NCI-H2227 treated with DMSO at 0.1 percent for 48 hours (cell line): ENCODE measurements around the gene NOTCH4.

ENCODE experiments used
- DNase-seq: peaks from one replicate; lab custom pipeline; 2025; lab: John Stamatoyannopoulos, UW

Gene NOTCH4

DNA sequence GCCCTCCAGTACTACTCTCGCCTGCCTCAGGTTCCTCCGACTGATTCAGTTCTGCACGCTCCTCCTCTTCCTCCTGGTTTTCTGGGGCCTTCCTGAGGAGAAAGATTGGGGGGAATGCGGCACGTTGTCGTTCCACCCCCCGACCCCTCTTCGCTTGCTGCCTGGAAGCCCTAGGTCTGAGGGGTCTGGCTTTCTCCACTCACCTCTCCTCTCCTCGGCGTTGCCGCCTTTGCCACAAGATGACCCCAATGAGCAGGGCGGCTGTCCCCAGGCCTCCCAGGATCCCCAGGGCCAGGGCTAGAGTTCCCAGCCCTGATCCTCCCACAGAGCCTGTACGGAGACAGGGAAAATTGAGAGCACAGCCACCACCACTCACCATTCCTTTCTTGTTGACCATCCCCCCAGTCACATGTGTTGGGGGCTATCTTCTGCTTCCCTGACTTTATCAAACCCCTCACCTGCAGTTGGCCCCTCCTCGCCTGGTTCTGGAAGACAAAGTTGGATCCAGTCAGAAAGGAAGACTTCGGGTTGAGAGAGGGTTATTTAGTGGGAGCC is 42.6 kb downstream of the NOTCH4 start:
- no peak for DNase-seq

DNA sequence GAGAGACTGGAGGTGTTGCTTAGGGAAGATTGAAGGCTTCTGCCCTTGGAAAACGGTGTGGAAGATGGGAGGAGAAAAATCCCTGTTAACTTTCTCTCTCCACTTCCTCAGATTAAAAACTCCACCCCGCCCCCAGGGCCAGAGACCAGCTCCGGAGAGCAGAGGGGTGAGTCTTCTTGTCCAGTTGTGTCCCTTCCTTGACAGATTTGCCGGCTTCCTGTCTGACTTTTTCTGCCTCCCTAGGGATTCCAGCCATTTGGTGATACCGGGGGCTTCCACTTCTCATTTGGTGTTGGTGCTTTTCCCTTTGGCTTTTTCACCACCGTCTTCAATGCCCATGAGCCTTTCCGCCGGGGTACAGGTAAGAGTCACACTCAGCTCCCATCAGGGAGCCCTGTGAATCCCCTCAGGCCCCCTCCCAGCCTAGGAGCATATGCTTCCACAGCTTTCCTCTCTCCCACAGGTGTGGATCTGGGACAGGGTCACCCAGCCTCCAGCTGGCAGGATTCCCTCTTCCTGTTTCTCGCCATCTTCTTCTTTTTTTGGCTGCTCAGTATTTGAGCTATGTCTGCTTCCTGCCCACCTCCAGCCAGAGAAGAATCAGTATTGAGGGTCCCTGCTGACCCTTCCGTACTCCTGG is 44.0 kb downstream of the NOTCH4 start:
- DNase-seq: no peak

DNA sequence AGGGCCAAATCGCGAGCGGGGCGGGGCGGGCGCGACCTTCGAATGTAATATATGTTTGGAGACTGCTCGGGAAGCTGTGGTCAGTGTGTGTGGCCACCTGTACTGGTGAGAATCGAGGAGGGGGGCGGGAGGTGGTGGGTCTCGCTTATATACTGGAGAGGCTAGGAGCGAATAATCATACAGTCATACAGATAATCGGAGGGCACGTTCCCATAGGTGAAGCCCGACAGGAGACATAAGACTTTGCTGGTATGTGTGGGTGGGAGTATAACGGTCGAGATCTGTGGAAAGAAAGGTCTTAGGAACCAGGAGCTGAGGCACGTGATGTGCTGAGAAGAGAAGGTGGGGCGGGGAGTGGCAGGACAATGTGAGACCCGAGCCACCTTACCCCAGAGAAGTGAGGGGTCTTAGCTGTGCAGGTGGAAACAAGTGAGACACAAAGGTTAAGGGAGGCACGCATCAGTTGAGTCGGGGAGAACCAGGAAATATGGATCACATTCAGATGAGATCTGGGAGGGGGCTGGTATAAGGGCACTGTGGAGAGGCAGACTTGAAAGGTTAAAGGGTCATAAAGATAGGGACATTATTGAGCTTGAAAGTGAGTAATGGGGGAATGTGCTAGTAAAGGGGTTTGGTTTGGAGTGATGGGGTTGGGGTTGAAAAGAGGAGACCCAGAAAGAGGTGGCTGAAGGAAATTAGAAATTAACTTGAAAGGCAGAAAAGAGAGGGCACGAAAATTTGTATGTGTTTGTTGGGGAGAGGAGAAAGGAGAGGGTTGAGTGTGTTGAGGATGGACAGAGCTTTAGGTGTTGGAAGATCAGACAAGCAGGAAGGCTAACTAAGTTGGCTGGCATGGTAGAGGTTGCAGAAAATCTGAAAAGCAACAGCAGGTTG is 45.1 kb downstream of the NOTCH4 start:
- no peak for DNase-seq

DNA sequence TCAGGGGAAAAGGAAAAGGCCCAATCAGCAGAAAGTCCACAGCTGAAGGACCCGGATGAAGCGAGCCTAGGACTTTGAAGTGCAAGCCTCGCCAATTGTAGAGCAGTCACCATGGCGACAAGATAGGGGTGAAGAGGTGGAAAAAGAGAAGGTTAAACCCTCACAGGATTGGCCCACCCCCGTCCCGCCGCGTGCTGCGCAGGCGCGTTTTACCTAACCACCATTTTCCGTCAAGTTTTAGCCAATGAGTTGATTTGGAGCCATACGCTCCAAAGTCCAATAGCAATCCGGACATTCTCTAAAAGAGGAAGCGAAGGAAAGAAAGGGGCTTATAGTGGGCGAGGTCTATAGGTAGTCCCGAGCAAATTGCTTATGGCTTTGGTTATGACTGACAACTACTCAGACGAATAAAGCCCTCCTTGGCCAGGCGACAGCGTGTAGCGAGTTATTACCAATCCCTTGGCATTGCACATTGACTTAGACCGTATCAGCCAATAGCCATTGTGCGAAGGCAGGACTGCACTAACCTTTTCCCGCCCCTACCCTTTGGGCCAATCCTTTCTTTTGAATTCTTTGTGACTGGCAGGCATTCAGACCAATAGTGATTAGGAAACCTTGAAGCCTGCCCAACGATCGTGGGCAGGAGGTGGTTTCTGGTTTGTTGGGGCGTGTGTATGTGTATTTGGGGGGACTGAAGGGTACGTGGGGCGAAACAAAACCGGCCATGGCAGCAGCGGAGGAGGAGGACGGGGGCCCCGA is 45.9 kb downstream of the NOTCH4 start, which contains the start of gene RNF5:
Gene RNF5 (plus strand): TSS at position 618 of the 759 bp plus-strand sequence. CDS start 107 bp downstream, at position 725.
- peak; percentile 100 for DNase-seq

DNA sequence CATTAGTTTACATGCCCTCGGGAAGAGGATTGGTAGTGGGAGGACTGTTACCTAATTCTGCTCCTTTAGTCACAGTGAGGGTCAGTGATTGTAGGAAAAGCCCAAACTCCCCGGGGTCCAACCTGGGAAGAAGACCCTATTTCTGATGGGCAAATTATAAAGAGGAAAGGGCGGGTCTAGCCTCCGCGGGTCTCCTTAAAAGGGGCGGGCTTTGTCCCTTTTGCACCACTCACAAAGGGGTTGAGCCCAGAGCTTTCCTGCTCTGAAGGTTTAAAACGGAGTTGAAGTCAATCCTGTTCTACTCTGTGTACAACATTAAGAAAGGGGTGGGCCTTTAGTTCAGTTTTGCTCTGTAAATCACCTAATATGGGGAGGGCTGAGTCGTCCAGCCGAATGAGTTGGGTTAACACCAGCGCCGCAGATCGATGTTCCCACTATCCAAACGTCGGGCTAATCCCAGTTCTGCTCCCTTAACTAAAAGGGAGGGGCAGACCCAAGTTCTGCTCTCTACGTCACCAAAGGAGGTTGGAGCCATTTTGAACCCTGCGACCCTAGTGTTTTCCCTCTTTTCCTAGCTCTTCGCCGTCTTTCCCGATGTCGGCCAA is 46.6 kb downstream of the NOTCH4 start:
- DNase-seq: no peak

DNA sequence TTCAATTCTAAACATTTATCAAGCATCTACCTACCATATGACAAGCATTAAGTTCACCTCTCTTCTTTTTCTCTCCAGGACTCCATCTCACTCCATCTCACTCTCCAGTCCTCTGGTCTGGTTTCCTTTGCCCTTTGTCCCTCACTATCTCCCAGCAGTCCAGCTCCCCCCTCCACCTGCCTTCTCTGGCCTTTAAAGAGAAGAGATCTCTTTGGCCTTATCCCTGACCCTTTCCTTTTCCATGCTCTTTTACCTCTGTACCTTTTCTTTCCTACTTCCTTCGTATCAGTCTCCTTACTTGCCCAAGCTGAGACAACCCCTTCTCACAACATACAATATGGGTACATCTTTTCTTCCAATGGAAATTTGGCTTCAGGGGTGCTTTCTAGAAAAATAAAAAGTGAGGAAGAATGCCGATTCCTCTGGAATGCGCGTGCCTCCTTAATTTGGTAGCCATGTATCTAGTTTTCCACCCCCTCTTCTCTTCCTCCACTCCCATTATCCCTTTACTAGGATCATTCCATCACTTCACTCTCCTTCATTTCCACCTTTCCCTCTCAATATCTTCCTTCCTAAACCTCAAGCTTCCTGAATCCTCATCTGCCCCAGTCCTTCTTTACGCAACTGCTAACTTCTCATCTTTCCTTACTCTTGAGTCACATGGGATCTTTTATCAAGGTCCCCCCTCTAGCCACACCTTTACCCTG is 47.2 kb downstream of the NOTCH4 start:
- peak; percentile 57 for DNase-seq

DNA sequence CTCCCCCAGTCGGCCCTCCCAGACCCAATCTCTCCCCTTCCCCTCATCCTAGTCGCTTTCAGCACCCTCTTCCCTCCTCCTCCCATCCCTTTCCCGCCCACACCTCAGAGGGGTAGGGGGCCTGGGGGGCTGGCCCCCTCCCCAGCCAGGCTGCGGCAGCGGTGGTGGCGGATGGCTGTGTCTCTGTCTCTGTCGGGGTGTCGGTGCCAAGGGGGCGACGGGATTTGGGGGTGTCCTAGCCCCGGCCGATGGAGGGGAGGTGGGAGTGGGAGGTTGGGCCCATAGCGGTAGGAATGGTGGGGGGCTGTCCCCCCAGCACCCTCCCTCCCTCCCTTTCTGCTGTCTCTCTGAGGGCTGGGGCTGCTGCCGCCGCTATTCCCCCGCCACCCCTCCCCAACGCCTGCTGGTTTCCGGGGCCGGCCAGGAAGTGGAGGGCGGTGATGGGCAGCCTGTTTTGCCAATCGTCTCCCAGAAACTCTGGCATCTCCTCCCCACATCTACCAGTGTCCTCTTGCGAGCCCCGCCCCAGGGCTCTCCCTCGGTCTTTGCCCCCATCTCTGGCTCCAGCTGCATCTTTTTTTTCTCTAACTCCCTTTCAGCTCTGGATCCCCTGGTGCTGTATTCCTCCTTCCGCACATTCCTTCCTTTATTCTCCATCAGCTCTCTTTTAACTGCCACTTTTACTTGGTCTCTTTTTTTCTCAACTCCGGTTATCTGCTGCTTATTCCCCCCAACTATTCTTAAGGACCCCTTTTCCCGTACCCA is 48.0 kb downstream of the NOTCH4 start, which contains the start of gene AGPAT1:
Gene AGPAT1 (minus strand): TSS at position 374 of the 765 bp plus-strand sequence. CDS start 4,588 bp downstream, outside the sequence.
- DNase-seq: peak; percentile 94

DNA sequence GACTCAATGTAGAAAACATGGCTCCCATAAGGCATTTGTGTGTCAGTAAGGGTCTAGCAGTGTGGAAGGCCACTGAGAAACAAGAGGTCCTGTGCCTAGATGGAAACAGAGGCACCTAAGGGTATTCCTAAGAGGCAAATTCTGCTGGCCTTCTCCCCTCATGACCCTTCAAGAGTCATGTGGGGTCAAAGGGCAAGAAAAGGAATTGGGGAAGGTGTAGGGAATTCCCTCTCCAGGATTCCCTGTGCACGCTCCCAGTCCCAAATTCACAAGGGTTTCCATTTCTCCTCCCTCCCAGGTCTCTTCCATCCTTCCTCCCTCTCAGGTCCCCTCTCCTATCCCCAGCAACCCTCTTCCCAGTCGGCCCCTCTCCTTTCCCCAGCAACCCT is 48.6 kb downstream of the NOTCH4 start:
- DNase-seq: no peak

DNA sequence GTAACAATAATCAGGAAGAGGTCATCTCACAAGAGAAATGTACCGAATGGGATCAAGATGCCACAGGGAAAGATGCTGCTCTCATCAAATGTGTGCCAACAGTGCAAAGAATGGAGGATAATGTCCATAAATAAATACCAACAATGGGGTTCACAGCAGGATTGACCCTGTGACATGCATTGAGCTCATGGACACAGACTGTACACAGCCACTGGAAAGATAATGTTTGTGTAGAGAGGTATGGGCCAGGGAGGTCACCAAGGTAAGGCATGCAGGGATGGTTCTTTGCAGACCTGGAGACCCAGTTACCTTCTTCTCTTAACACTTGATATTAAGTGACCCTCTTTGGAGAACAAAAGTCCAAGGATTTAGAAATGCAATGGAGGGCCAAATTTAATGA is 49.5 kb downstream of the NOTCH4 start:
- DNase-seq: no peak

DNA sequence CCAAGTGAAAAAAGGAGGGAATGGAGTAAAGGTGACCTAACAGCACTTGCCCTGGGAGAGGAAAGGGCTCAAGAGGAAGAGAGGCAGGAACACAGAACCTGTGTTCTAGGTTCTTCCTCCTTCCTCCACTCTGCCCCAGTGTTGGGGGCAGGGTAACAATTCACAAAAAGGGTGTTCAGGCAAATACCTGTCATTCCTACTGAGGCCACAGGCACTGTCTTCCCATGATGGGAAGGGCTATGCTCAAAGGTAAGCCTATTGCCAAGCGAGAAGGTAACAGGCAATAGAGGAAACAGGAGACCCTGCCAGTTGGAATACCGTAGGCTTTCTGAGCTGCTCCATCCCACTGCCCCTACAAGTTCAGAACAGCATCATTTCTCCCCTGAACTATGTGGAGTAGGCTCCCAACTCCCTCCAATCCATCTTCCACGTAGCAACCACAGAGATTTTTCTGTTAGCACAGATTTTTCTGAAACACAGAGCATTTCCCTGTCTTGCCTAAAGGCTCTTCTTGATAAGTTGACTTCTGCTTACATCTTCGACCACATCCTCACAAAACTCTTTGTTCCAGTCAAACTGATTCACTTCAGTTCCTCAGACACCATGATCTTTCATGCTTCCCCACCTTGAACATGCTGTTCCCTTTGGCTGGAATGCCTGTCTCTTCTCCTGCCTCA is 50.7 kb downstream of the NOTCH4 start:
- no peak for DNase-seq

DNA sequence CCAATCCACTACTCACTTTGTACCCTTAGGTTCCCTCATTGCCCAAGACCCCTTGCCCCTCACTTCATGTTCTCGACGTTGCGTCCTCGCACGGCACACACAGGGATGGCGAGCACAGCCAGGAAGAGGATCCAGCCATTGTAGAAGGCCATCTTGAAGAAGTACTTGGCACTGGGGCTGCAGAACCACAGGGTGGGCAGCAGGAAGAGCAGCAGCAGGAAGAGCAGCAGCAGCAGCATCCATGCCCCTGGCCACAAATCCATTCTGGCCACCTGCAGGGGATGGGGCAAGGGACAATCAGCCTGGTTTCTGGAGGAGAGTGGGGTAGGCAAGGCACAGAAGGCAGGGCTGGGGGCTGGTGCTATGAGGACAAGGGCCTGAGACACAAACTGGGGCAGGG is 52.6 kb downstream of the NOTCH4 start:
- no peak for DNase-seq

DNA sequence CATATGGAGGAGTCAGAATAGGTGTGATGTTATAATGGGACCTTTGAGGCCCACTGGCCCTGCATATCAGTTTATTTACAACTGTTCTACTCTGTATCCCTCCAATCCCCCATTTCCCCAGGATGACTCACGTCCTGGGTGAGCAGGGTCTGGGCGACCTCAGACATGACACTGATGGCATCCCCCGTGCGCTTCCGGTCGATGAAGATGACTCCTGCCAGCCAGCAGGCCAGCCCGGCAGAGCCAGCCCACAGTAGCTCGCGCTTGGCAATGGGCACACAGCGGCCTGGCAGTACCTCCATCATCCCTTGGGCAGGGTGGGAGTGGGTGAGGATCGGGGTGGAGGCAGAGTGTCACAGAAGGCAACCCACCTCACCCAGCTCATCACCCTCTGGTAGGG is 53.6 kb downstream of the NOTCH4 start:
- DNase-seq: no peak

DNA sequence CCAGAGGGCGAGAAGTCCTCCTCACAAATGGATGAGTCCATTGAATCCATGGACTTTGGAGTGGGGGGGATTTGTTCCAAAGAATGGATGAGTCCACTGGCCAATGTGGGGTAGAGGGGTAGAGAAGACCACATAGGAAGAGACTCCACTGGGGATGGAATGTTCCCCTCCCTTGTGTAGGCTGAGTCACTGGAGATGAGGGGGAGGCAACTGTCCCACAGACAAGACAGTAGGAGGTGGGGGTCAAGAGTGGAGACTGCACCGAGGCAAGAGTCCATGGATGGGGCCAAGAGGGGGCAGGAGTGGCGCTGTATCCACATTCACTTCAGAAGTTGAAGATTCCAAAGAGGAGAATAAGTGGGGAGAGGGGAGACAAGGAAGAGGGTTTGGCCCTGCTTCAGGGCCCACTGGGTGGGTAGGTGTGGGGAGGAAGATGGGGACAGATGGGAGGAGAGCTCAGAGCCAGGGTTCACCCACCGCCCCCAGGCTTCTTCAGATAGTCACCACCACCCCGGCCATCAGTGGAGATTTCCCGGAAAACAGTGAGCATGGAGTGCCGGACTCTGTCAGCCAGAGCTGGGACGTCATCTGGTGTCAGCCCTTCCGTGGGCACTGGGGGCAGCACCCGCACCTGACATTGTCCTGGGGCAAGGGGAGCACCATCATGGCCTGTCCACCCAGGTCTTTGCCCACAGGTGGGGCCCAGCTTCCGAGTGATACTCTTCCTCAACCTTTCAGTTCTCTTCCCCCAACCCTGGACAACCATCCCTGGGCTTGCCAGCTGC is 54.9 kb downstream of the NOTCH4 start:
- DNase-seq: no peak

DNA sequence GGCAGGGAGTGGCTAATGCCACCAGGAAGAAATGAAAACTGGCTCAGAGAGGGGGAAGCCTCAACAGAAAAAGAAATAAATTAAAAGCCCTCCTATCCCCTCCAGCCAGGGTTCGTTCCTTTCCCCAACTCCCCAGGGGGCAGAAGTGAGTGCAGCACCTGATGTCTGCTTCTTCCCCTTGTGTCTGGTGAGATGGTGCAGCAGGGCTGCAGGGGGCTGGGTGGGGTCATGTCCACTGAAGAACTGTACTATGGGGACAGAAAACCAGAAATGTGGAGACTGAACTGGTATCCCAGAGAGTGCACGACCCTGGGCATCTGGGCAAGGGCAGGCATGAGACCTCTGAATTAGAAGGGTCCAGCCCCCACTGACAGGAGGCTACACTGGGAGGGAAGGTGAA is 55.5 kb downstream of the NOTCH4 start:
- DNase-seq: no peak

DNA sequence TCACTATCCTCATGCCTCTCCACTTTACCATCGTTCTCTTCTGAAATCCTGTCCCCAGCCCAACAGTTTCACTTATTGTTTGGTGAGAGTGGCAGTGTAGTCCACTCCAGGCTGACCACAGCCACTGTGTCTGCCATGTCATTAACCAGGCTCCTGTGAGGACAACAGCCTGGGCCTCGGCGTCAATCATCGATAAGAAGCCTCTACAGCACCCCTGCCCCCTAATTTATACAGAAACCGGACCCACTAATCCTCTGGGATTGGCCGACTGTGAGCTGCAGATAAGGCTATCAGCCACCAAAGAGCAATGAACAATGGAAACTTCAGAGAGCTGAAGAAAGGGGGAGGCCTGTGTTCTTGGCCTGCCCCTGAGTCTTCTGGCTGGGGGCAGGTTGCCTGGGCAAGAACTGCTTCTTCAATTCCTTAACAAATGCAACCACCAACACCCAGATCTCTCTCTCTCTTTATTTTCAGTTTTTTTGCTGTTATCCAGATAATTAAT is 56.1 kb downstream of the NOTCH4 start:
- no peak for DNase-seq

DNA sequence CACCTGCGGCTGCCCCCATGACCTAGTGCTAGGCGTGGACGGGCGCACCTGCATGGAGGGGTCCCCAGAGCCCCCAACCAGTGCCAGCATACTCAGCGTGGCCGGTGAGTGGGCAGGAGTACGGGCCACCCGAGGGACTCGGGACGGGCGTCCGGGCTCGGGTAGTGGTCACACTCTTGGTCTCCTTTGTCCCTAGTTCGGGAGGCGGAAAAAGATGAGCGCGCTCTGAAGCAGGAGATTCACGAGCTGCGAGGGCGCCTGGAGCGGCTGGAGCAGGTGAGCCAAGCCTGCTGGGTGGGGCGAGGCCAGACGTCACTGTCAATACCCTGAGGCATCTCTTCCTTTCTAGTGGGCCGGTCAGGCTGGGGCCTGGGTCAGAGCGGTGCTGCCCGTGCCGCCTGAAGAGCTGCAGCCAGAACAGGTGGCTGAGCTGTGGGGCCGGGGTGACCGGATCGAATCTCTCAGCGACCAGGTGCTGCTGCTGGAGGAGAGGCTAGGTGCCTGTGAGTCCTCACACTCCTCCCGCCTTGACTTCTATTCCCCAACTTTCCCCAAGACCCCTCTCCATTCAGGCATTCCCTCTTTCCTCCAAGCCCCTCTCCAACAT is 56.6 kb downstream of the NOTCH4 start:
- DNase-seq: no peak

DNA sequence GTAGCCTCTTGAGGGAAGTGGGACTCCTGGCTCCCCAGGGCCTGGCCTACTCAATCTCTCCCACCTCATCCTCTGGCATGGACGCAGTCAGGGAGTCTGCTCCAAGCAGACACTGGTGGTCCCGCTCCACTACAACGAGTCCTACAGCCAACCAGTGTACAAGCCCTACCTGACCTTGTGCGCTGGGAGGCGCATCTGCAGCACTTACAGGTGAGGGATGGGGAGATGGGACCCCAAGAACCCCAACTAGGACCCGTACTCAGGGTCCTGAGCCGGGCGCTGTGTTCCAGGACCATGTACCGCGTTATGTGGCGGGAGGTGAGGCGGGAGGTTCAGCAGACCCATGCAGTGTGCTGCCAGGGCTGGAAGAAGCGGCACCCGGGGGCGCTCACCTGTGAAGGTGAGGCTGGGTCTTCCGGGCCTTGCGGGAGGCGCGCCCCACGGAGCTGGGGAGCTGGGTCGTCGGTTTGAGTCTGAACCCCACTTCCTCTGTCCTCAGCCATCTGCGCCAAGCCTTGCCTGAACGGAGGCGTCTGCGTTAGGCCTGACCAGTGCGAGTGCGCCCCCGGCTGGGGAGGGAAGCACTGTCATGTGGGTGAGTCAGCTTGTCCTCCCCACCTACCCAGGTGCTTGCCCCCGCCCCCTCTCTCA is 57.3 kb downstream of the NOTCH4 start:
- no peak for DNase-seq

DNA sequence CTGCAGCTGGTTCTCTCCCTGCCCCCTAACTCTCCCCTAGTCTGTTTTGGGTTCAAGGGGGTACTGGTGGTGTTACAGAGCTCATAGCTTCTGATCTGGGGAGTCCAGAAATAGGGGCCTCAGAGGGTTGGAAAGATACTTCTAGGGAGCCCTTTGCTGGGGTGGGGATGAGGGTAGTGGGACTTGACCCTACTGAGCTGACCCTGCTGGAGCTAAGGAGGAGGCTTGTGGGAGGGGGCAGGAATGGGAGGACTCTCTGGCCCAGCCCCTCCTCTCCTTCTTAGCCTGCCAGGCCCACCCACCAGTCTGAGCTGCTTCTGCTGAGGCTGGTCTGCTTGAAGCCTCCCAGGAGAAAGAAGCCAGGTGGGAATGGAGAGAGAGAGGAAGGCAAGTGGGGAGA is 59.6 kb downstream of the NOTCH4 start, which contains the start of gene EGFL8:
Gene EGFL8 (plus strand): TSS at position 301 of the 400 bp plus-strand sequence. CDS start 1,571 bp downstream, outside the sequence.
- DNase-seq: no peak
